GM18519 (cell line): ENCODE results near the gene IPMK.

Experiments
- ATAC-seq: cut with Tn5 transposase; IDR thresholded peaks from one replicate; pipeline ENCODE4 v1.9.1; 2021; ENCODE audit warnings: mild to moderate bottlenecking, moderate library complexity; ENCODE audit not compliant: unreplicated experiment, low FRiP score

The IPMK gene

DNA sequence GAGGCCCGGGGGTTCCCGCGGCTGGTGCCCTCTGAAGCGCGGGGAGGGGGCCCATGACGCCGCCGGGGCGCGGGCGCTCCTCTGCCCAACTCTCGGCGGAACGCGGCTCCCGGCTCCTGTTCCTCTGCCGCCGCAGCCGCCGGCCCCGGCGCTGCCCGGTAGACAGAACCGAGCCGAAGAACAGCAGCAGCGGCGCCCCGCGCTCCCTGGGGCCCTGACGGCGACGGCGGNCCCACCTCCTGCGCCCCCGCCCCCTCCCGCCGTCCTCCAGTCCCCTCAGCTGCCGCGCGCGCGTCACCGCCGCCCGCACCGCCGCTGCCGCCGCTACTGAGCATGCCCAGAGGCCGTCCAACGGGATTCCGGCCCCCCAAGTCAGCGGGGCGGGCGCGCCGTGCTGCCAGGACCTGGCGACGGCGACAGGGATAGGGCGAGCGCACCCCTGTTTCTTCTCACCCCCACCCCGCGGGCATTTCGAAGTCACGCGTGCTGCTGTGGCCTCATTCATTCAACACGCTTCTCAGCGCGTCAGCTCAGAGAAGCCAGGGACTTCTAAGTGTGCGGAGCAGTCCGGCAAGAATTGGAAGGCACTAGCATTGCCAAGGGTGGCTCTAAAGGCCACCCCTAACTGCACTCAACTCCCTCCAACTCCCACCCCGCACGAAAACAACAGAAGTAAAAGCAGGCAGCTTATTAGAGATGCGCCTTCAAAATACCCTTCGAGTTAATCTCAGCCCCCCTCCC lies at the start of gene IPMK:
IPMK (minus strand) TSS at position 182 of the 741 bp plus-strand sequence. CDS start 283 bp downstream, outside the sequence.
- ATAC-seq, result peak; percentile 41

DNA sequence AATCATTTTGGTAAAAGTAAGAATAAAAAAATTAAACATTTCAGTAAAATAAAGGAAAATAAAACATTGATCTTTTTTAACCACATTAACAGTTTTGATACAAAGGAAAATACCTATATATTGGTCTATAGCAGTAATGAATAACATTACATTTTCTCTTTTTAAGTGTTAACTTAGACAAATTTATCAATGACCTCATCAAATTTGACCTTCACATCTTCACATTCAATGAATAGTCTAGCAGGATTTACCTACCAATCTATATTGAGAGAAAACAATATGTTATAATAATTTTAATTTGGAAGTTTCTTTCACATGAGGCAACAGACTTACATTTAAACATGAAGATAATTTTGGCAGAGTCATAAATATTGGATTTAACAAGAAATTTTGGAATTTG lies 49.2 kb upstream of the IPMK start:
- no peak for ATAC-seq

DNA sequence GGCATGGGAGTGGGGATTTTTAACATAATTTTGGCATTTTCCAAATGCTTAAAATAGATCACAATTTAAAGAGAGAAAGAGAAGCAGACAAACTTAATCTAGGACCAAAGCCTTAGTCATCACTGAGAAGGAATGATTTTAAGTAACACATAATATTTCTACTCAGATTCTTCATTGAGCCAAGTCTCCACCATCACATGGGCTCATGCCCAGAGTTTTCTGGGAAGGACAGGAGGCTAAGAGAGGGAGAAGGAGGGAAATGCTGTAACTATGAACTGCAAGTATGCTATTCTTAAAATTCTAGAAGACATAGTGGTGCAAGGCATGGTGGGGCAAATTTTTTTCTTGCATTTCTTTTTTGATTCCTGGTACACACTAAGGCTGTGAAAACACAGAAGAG lies 43.3 kb upstream of the IPMK start:
- no peak for ATAC-seq

DNA sequence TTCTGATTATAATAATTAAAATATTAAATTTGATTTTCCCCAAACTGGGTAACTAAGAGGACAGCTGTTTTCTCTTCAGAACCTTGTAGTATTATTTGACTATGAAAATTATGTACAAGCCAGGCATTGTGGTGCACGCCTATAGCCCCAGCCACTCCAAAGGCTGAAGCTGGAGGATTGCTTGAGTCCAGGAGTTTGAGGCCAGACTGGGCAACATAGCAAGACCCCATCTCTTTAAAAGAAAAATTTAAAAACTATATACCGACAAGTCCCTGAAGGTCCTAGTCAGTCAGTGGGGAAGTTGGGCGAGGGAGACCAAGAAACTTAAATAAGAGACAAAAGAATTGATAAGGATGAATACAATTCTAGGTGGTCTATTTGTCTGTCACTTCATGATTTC lies 40.0 kb upstream of the IPMK start:
- no peak for ATAC-seq

DNA sequence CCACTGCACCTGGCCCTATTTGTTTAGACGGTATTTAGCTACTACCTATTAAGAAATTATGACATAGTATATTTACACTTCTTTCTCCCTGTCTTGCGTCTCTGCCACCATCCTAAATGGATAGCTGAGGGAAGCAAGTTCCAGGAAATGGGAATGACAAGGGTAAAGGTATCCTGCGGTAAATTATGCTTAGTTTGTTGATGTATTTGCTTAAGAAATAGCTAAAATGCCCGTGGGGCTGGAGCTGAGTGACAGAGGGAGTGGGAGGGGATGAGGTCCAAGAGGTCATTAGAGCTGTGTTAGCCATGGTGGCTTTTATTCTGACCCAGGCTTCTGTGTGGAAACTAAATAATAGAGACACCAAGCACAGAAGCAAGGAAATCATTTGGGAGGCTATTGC lies 38.1 kb upstream of the IPMK start:
- ATAC-seq, result no peak

DNA sequence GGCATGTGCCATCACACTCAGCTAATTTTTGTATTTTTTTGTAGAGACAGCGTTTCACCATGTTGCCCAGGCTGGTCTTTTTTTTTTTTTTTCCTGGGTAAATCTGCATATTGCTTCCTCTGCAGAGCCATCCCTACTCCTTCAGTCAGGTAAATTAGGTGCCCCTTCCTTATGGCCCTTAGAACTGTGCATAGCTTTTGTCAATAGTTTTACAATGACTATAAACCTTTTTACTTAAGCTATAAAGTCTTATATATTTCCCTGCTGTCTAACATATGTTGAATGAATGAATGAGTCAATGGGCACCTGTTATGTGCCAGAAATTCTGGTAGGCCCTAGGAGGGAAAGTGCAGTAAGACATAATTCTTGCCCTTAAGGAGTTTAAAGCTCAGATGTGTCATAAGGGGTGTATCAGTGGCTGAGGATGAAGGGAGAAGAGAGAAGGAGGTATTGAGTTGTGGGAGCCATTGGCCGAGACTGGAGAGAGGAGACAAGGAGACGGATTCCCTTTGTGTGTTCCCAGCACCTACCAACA lies 36.5 kb upstream of the IPMK start:
- no peak for ATAC-seq

DNA sequence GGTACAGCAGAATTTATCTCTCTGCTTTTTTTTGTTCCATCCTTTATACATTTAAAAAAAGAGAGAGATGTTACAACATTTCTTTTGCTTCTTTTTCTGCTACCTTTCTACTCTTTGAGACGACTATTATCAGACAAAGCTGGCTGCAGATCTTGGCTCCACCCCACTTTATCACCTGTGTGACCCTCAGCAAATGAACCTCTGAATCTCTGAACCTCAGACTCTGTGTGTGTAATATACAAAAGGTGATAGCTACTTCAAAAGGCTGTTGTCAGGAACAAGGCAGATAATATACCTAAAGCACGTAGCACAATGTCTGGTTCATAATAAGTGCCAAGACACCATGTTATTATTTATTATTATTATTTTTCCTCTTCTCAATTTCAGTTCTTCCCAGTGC lies 34.6 kb upstream of the IPMK start:
- no peak for ATAC-seq

DNA sequence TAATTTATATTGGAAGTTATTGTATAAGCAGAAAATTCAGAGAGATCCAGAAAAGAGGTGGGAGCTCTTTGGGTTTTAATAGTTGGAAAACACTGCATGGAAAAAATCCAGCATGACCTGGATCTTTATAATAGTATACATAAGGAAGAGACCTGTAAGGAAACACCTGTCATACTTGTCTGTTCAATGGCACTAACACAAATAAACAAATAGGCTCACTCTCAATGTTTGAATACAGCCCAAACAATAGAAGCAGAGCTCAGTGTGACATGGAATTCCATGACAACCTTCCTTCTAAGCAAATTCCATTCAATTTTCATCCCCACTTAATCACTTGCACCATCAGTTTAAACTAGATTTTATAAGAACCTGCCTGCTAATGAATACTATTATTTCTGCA lies 33.0 kb upstream of the IPMK start:
- ATAC-seq, result no peak

DNA sequence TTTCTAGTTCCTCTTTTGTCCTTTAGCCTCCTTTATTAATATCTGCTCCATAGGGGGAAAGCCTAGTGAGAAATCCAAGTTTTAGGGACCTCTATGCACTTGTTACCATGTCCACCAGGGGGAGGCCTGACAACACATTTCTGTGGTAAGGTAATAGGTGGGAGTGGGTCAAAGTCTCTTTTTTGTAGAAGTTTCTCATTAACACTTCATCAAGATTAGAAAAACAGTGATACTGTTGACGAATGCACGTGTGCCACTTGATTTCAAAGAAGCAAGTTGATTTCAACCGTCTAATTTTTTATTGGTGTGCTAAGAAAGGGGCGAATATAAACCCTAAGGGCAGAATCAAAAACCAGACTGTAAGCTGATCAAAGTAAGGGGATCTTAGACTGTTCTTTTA lies 31.9 kb upstream of the IPMK start:
- ATAC-seq, result peak; percentile 94

DNA sequence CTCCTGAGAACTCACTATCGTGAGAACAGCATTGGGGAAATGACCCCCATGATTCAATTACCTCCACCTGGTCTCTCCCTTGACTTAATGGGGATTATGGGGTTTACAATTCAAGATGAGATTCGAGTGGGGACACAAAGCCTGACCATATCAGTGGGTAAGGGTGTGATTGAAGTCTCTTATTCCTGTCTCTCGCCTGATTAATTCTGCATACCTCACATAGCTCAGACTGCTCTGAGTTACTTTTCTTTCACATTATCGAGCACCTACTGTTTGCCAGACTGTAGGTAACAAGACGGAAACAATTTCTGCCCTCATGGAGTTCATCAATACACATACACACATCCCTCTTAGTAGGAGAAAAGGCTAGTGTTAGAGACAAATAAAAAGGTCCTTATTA lies 26.3 kb upstream of the IPMK start:
- no peak for ATAC-seq

DNA sequence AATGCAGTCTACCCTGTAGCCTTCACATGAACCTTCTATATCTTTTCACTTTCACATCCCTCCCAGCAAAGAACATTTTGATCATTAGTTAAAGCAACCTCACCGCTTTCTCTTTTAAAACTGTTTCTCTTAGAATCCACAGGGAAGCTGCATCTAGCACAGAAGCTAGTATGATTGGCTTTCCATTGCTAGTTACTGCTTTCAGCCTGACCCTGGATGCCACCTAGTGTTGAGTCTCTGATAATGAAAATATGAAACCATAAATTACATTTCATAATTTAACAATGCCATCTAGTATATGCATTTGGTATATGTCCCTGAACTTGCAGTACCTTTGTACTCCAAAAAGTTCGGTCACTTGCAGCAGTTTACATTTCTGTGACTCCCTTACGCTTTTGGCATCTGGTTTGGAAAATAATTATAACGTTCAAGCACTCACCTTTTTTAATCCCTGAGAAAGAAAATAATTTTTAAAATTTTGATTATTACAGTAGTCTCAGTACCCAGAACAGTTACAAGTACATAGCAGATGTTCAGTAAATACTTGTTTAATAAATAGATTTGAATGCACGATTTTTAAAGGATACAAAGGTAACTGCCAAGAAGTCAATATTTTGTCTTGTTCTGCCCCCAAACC lies 24.0 kb upstream of the IPMK start:
- peak; percentile 87 for ATAC-seq

DNA sequence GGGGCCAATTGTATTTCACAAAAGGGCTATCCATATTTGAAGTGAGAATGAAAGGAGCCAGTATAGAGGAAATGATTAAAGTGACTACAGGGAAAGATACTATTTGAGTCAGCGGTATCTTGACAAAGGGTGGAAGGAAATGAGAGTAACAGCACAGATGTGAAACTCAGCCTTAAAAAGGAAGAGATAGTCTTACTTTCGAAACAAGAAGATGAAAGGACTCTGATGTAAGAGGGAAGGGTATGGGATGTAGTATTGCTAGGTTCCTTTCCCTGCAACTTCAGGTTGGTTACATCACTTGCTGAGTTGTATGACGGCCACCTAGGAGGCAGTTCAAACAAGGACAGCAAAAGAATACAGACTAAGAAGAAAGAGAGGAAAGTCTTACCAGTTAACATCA lies 14.9 kb upstream of the IPMK start:
- peak; percentile 95 for ATAC-seq

DNA sequence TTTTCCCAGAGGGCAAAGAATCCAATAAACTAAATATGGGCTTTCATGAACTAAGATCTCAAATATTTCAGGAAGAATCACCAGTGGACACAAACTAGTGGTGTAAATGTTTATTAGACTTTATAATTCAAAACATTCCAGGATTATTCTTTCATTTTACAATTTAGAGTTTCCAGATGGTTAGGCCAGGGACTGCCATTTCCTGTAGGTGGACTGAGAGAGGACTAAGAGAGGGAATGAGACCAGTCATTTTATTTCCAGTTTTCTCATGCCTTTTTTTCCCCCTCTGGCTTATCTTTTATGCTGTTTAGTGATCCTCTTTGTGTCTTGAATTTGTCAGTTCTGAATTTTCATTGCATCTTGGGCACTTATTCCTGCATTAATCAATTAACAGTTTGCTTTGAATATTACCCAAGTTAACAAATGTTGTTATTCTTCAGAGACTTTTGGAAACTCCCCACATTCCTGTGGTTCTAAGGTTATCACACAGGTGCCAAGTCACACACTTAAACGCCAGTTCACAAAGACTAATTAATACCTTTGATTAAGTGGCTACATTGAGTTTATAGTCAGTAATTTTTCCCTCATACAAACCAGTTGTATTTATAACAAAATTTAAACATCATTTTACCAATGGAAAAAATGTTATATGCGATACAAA lies 13.5 kb upstream of the IPMK start:
- no peak for ATAC-seq

DNA sequence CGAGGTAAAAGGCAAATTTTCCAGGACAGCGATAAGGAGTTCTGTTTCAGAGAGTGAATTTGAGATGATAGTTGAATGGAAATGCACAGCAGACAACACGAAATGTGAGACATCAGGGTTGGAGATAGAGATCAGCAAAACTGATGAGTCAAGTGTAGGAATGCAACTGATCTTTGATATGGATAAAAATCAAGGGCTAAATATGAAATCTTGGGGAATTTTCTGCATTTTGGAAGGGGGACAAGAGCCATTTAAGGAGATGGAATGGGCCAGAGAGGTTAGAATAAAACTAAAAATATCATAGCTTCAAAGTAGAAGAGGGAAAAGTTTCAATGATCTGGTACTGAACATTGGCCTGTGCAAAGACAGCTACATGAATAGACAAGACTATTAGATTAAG lies 12.8 kb upstream of the IPMK start:
- no peak for ATAC-seq

DNA sequence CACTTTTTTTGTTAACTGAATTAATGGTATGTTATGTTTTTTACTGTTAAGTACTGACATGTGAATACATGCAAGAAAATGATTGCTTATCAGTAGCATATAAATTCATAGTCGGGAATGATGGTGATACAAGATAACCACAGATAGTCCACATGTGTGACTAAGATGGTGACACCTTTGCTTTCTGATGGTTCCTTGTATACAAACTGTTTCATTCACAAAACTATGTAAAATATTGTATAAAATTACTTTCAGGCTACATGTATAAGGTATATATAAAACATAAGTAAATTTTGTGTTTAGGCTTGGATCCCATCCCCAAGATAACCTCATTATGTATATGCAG lies 11.2 kb upstream of the IPMK start:
- ATAC-seq, result no peak

DNA sequence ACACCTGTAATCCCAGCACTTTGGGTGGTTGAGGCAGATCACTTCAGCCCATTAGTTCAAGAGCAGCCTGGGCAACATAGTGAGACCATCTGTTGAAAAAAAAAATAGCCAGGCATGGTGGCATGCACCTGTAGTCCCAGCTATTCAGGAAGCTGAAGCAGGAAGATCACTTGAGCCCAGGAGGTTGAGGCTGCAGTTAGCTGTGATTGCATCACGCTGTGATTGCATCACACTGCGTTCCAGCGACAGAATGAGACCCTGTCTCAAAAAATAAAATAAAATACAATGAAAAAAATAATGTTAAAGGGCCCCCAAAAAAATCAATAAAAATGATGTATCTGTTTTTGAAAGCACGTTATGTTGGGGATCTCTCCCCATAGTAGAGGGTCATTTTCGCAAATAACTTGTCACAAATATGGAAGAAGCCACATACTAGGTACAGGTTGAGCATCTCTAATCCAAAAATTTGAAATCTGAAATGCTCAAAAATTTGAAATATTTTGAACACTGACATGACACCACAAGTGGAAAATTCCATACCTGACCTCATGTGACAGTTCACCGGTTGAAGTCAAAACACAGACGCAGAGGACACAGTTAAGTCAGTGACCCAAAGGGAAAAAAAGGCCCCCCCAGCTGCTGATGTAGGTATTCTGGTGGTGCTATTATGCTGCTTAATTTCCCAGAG lies 10.7 kb upstream of the IPMK start:
- ATAC-seq, result no peak

DNA sequence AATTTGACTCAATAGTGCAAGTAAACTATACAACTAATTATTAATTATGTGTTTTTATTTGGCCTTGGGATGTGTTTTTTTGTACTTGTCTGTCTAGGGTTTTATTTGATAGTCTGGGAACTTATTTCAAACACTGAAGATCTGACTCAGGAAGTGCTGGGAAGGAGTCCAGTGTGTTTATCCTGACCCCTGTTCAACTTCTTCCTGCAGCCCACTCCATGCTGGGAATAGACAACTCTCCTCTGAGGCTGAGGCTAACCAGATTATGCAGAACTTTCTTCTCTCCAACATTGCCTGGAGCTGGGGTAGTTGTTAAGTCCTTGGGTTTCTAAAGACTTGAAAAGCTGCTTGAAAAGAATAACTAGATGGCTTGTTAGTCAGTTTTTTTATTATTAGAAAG lies 8.2 kb upstream of the IPMK start:
- ATAC-seq, result no peak

DNA sequence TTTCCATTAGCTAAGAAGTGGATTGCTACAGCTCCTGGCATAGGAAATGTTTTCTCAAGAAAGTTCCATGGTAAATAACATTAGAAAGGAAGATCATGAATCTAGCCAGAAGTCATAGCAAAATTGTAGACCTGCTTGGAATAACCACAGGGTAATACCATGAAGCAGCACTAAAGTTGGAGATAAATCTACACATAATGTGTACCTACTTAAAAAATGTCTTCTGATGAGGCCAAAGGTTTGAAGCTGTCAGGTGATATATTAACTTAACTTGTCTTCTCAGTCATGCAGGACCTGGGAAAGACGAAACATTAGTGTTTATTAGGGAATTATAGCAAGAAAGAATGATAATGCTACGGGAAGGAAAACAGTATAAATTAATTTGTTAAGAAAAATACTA lies 7.6 kb upstream of the IPMK start:
- no peak for ATAC-seq

DNA sequence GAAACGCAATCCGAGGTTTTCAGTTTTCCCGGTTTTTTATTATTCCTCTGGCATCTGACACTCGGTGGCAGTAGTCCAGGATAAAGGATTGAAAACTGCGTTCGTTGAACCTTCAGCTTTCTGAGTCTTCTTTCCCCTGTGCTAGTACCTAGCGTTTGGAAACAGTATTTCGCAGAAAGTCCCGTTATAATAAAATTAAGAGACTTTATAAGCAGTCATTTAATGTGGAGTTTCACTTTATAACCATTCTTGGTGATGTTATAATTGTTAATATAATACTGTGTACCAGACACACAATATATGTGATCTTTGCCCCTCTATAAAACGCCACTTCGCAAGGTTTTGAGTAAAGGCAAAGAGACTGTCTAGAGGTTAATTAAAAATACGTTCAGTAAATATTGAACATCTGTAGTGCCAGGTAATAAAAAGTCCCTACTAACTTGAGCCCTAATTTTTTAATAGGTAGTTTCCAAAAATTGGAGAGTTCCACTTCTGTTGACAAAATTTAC lies 2.1 kb upstream of the IPMK start:
- no peak for ATAC-seq

DNA sequence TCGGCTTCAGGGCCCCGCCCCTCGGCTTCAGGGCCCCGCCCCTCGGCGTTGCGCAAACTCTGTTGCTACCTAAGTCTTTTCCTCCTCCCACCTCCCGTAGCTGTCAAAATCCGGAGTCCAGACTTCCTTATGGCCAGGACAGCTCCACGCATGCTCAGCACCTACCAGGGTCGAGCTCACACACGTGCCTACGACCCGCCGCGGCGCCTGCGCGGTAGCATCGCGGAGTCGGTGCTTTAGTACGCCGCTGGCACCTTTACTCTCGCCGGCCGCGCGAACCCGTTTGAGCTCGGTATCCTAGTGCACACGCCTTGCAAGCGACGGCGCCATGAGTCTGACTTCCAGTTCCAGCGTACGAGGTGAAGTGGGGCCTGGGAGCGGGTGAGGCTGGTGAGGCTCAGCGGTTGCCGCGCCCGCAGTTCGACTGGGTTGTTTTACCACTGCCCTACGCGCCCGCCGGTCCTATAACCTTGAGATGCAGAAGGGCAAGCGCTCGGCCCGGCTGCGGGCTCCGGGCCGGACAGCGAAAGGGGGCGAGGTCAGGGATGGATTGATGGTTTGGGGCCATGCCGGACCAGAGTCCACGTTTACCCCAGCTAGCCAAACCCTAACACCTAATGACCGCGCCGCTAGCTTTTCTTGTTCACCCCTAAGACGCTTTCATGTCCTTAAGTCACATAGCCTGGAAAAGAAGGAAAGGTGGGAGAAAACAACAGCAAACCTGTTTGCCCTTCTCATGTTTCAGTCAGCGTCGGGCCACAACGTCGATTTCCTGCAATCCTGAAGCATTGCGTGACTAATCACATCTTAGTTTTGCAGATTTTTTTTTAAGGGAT lies 1.5 kb upstream of the IPMK start, which contains the start of gene CISD1:
CISD1 (plus strand) TSS at position 217 of the 836 bp plus-strand sequence; CDS start at position 329, 112 bp downstream.
- peak; percentile 62 for ATAC-seq
